HUDEP-2 (cell line): Measurements from ENCODE around the gene PDE6C.

Source experiments
- DNase-seq, 76 experiments: peaks; one replicate each; lab custom pipeline; 2025; ENCODE audit not compliant: unreplicated experiment in 76 of 76; lab: John Stamatoyannopoulos, UW

Gene PDE6C

GRCh38 chr10:93612311-93612710 is at the start of gene PDE6C:
TSS of gene PDE6C (plus strand) at chr10:93612537. CDS start at chr10:93612726, 189 bp downstream.
- no peak for DNase-seq

- no peak for DNase-seq
Measured at GRCh38 chr10:93565446-93565845, 46.9 kb upstream of the PDE6C start.

GRCh38 chr10:93566435-93567276 is 45.7 kb upstream of the PDE6C start, which contains the start of gene FFAR4:
TSS of gene FFAR4 (plus strand) at chr10:93566665. CDS start at chr10:93566721, 56 bp downstream.
- no peak for DNase-seq

- no peak for DNase-seq
Measured at GRCh38 chr10:93567277-93568104, 44.8 kb upstream of the PDE6C start.

- no peak for DNase-seq
Measured at GRCh38 chr10:93568105-93568390, 44.3 kb upstream of the PDE6C start.

GRCh38 chr10:93570383-93570782 is 42.0 kb upstream of the PDE6C start:
- DNase-seq = no peak

GRCh38 chr10:93572606-93573005 is 39.7 kb upstream of the PDE6C start:
- DNase-seq = no peak

GRCh38 chr10:93573051-93573909 is 39.1 kb upstream of the PDE6C start:
- no peak for DNase-seq

- DNase-seq = no peak
Measured at GRCh38 chr10:93573924-93574323, 38.4 kb upstream of the PDE6C start.

GRCh38 chr10:93576888-93577287 is 35.4 kb upstream of the PDE6C start:
- DNase-seq = no peak

GRCh38 chr10:93577565-93577964 is 34.8 kb upstream of the PDE6C start:
- no peak for DNase-seq

- DNase-seq = no peak
Measured at GRCh38 chr10:93579089-93579488, 33.2 kb upstream of the PDE6C start.

GRCh38 chr10:93579985-93580711 is 32.2 kb upstream of the PDE6C start:
- DNase-seq = no peak

GRCh38 chr10:93580828-93581227 is 31.5 kb upstream of the PDE6C start:
- no peak for DNase-seq

GRCh38 chr10:93584445-93584844 is 27.9 kb upstream of the PDE6C start:
- no peak for DNase-seq

- DNase-seq = no peak
Measured at GRCh38 chr10:93589648-93590562, 22.4 kb upstream of the PDE6C start.

GRCh38 chr10:93590638-93591037 is 21.7 kb upstream of the PDE6C start:
- no peak for DNase-seq

- no peak for DNase-seq
Measured at GRCh38 chr10:93591065-93591808, 21.1 kb upstream of the PDE6C start.

GRCh38 chr10:93593254-93593653 is 19.1 kb upstream of the PDE6C start:
- DNase-seq = no peak
